HEK293 (cell line): ENCODE measurements around the gene ORC4.
A peak's percentile ranks its signal among the peaks of the same experiment; 100 is the strongest.
"Not testable (repeated sequence)": the region's sequence is repeated elsewhere in the genome, so short reads cannot be mapped to it uniquely, and the experiment has no call there.

ENCODE experiments used
- CTCF ChIA-PET: fragments of 350-600 bp; formaldehyde crosslinking; extraction: SDS; loops from one replicate; lab custom pipeline; 2021; ENCODE audit warnings: antibody characterized with exemption; lab: Yijun Ruan, JAX
- POLR2A ChIA-PET: fragments of 300-600 bp; formaldehyde crosslinking; extraction: SDS; loops from one replicate; lab custom pipeline; 2020; ENCODE audit warnings: antibody characterized with exemption, inconsistent platforms; lab: Yijun Ruan, JAX
- H3K27ac ChIP-seq: fragments of 200-500 bp; sonication (Bioruptor generic); 2 replicates; pipeline ENCODE4 v1.5.1; 2014; ENCODE audit warnings: low read depth, low read length, control low read depth, inconsistent platforms; ENCODE audit errors: extremely low read depth
- H3K36me3 ChIP-seq, 2 experiments: fragments of 200-500 bp in 1 of 2; sonication (Bioruptor generic) in 1 of 2; 1 replicate in 1 of 2; 2 replicates in 1 of 2; pipeline ENCODE4 v1.5.1; 2014 to 2017; ENCODE audit warnings: inconsistent platforms in 2 of 2, low read length in 2 of 2; ENCODE audit not compliant: control insufficient read depth in 2 of 2, insufficient read depth in 1 of 2
- H3K4me1 ChIP-seq: fragments of 200-500 bp; sonication (Bioruptor generic); 2 replicates; pipeline ENCODE4 v1.5.1; 2014; ENCODE audit warnings: mild to moderate bottlenecking, low read length, inconsistent platforms; ENCODE audit not compliant: control insufficient read depth, insufficient read depth
- H3K4me3 ChIP-seq: 2 replicates; pipeline ENCODE4 v1.5.1; 2011; ENCODE audit warnings: low read depth, mild to moderate bottlenecking, control low read depth, low read length, moderate library complexity
- H3K9me3 ChIP-seq: fragments of 200-500 bp; sonication (Bioruptor generic); 2 replicates; pipeline ENCODE4 v1.5.1; 2014; ENCODE audit warnings: low read depth, low read length, inconsistent platforms; ENCODE audit not compliant: control insufficient read depth, insufficient read depth
- OSR2 ChIP-seq: fragments of 450-650 bp; formaldehyde crosslinking; IDR thresholded peaks from 2 replicates; pipeline ENCODE4 v1.5.1; 2016; ENCODE audit warnings: missing biosample characterization, missing genetic modification characterization
- PRDM10 ChIP-seq: fragments of 450-650 bp; formaldehyde crosslinking; IDR thresholded peaks from 2 replicates; pipeline ENCODE4 v1.5.1; 2016; ENCODE audit warnings: missing biosample characterization, missing genetic modification characterization
- SETDB1 ChIP-seq: IDR thresholded peaks from one replicate; pipeline ENCODE4 v1.6.1; 2017; ENCODE audit warnings: mild to moderate bottlenecking, low read length, moderate library complexity, mixed read lengths; ENCODE audit not compliant: insufficient read length
- TCF7L2 ChIP-seq: IDR thresholded peaks from 2 replicates; pipeline ENCODE4 v1.6.1; 2011; ENCODE audit warnings: low read depth, mild to moderate bottlenecking, inconsistent platforms, low read length, moderate library complexity, borderline replicate concordance
- ZNF132 ChIP-seq: fragments of 450-650 bp; formaldehyde crosslinking; IDR thresholded peaks from 2 replicates; pipeline ENCODE4 v1.5.1; 2017; ENCODE audit warnings: missing biosample characterization, missing genetic modification characterization, borderline replicate concordance
- ZNF221 ChIP-seq: fragments of 450-650 bp; formaldehyde crosslinking; IDR thresholded peaks from 2 replicates; pipeline ENCODE4 v1.5.1; 2017; ENCODE audit warnings: missing biosample characterization, missing genetic modification characterization, borderline replicate concordance
- ZNF24 ChIP-seq: fragments of 450-650 bp; formaldehyde crosslinking; IDR thresholded peaks from 2 replicates; pipeline ENCODE4 v1.5.1; 2016; ENCODE audit warnings: missing biosample characterization, missing genetic modification characterization
- ZNF280C ChIP-seq: fragments of 450-650 bp; formaldehyde crosslinking; IDR thresholded peaks from 2 replicates; pipeline ENCODE4 v1.5.1; 2016; ENCODE audit warnings: missing biosample characterization, missing genetic modification characterization
- ZNF366 ChIP-seq: fragments of 450-650 bp; formaldehyde crosslinking; conservative IDR thresholded peaks from 2 replicates; pipeline ENCODE4 v1.5.1; 2016; ENCODE audit warnings: missing biosample characterization, missing genetic modification characterization
- ZNF549 ChIP-seq: fragments of 450-650 bp; IDR thresholded peaks from 2 replicates; pipeline ENCODE4 v1.5.1; 2018; ENCODE audit warnings: missing biosample characterization, missing genetic modification characterization, mild to moderate bottlenecking, inconsistent platforms, moderate library complexity
- ZNF555 ChIP-seq: fragments of 450-650 bp; formaldehyde crosslinking; conservative IDR thresholded peaks from 2 replicates; pipeline ENCODE4 v1.5.1; 2017; ENCODE audit warnings: missing biosample characterization, mild to moderate bottlenecking, missing genetic modification characterization, inconsistent platforms
- ZNF585B ChIP-seq: fragments of 450-650 bp; formaldehyde crosslinking; IDR thresholded peaks from 2 replicates; pipeline ENCODE4 v1.5.1; 2016; ENCODE audit warnings: missing biosample characterization, missing genetic modification characterization
- ZNF600 ChIP-seq: fragments of 450-650 bp; formaldehyde crosslinking; IDR thresholded peaks from 2 replicates; pipeline ENCODE4 v1.5.1; 2016; ENCODE audit warnings: missing biosample characterization, missing genetic modification characterization
- TF ChIP-seq, protein P1 (sequence below): fragments of 450-650 bp; formaldehyde crosslinking; IDR thresholded peaks from 2 replicates; pipeline ENCODE4 v1.5.1; 2016; ENCODE audit warnings: missing biosample characterization, missing genetic modification characterization, low read depth

ORC4 gene

DNA sequence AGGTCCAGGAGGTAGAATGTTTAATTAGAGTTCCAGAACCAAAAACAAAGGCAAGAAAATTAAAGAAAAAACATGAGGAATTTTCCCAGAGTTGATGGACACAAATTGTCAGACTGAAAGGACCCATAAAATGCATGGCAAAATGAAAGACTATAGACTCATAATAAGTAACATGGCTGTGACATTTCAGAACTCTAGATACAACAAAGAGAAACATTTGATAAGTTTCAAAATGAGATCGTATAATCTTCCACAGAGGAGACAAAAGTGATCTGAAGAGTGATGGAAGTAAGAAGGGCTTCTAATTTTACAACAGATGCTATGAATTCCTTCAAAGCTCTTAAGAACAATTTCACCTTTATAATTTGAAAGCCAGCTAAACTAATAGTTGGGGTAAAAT, 20.4 kb downstream of the ORC4 start:
- no peaks in the 10 kb centered on the region; the same call in 1 of the 2 replicates for H3K4me1 ChIP-seq
- no peak overlapping the region for H3K4me3 ChIP-seq
- H3K27ac ChIP-seq = no peak overlapping the region
- H3K36me3 ChIP-seq = peaks cover 0 to 10% of the 10 kb centered on the region in 2 experiments; a peak in 1 of 3 replicates
- no peaks in the 10 kb centered on the region for H3K9me3 ChIP-seq
- no peak for TF ChIP-seq ZNF366 (tag by site-specific recombination)
- TF ChIP-seq ZNF24 (tag by site-specific recombination) = no peak
- TF ChIP-seq PRDM10 (tag by site-specific recombination) = no peak
- TF ChIP-seq ZNF549 (tag by site-specific recombination) = no peak
- POLR2A ChIA-PET = no interaction called here
- CTCF ChIA-PET = no interaction called here

DNA sequence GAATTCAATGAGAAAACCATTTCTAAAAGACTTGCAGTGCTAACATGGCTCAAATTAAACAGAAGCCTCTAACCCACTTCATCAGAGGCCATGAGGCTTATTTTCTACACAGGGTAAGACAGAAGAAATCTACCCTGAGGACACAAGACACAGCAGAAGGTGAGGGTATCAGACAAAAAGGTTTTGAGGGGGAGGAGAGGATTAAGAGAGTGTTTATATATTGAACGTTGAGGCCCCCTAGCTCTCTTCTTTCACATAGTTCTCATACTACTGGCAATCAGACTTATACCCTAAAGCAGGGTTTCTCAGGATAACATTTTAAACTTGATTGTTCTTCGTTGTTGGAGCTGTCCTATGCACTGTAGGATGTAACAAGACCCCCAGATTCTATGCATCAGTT, 21.4 kb downstream of the ORC4 start:
- ChIA-PET CTCF (interaction anchor here (0.6 to 1.7 kb wide), 2 partner anchors 9 to 258 kb away, joined by 4 to 11 read pairs; no protein-coding TSS in a partner anchor), POLR2A (interaction anchor here (1.0 kb wide), 1 partner anchor 22 kb away, joined by 3 read pairs; the partner anchor contains the start of gene MBD5)
- Histone ChIP-seq H3K36me3 (peaks cover 0 to 12% of the 10 kb centered on the region in 2 experiments; a peak in 1 of 3 replicates), H3K9me3 (no peaks in the 10 kb centered on the region), H3K27ac (no peak overlapping the region), H3K4me3 (no peak overlapping the region), H3K4me1 (no peaks in the 10 kb centered on the region; the same call in 1 of the 2 replicates)
- TF ChIP-seq ZNF366 (tag by site-specific recombination) = no peak
- TF ChIP-seq ZNF585B = peak; percentile 23; the same call in 1 of the 2 replicates

- no peaks in the 10 kb centered on the region; the same call in 1 of the 2 replicates for H3K4me1 ChIP-seq
- POLR2A ChIA-PET = no interaction called here
- H3K9me3 ChIP-seq = no peaks in the 10 kb centered on the region
- TF ChIP-seq ZNF600 (tag by site-specific recombination) = peak; percentile 59; the same call in 1 of the 2 replicates
- no peak for TF ChIP-seq TCF7L2
- H3K36me3 ChIP-seq = peaks cover 0 to 12% of the 10 kb centered on the region in 2 experiments; a peak in 1 of 3 replicates
- no peak overlapping the region for H3K4me3 ChIP-seq
- CTCF ChIA-PET = interaction anchor here (1.7 kb wide), 1 partner anchor 8 kb away, joined by 11 read pairs; no protein-coding TSS in a partner anchor
- H3K27ac ChIP-seq = no peak overlapping the region
These were observed 22.3 kb downstream of the ORC4 start for GRCh38 chr2:147998203-147998602.

DNA sequence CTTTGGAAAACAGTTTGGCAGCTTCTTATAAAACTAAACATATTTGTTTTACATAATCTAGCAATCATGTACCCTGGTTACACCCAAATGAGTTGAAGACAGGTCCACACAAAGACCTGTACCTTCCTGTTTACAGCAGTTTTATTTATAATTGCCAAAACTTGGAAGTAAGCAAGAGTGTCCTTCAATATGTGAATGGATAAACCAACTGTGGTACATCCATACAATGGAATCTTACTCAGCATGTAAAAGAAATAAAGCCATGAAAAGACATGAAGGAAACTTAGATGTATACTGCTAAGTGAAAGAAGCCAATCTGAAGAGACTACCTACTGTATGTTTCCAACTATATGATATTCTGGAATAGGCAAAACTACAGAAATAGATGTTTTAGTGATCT, 23.7 kb downstream of the ORC4 start:
- POLR2A ChIA-PET = no interaction called here
- TF ChIP-seq ZNF600 (tag by site-specific recombination) (no peak), ZNF221 (tag by site-specific recombination) (no peak), ZNF280C (tag by site-specific recombination) (no peak), ZNF555 (tag by site-specific recombination) (no peak), OSR2 (tag by site-specific recombination) (no peak), ZNF132 (tag by site-specific recombination) (no peak), SETDB1 (peak; percentile 22)
- TF ChIP-seq, protein P1, sequence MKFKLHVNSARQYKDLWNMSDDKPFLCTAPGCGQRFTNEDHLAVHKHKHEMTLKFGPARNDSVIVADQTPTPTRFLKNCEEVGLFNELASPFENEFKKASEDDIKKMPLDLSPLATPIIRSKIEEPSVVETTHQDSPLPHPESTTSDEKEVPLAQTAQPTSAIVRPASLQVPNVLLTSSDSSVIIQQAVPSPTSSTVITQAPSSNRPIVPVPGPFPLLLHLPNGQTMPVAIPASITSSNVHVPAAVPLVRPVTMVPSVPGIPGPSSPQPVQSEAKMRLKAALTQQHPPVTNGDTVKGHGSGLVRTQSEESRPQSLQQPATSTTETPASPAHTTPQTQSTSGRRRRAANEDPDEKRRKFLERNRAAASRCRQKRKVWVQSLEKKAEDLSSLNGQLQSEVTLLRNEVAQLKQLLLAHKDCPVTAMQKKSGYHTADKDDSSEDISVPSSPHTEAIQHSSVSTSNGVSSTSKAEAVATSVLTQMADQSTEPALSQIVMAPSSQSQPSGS (tag by site-specific recombination) = no peak
- no peaks in the 10 kb centered on the region; the same call in 1 of the 2 replicates for H3K4me1 ChIP-seq
- peaks cover 0 to 12% of the 10 kb centered on the region in 2 experiments; a peak in 1 of 3 replicates for H3K36me3 ChIP-seq
- CTCF ChIA-PET = no interaction called here
- H3K4me3 ChIP-seq = no peak overlapping the region
- H3K27ac ChIP-seq = no peak overlapping the region
- H3K9me3 ChIP-seq = no peaks in the 10 kb centered on the region

GRCh38 chr2:147994965-147995364, 25.6 kb downstream of the ORC4 start:
- H3K4me3 ChIP-seq, CTCF ChIA-PET, H3K4me1 ChIP-seq, H3K27ac ChIP-seq, H3K9me3 ChIP-seq: not testable (repeated sequence)
- POLR2A ChIA-PET = interaction anchor here (0.6 kb wide), 1 partner anchor 25 kb away, joined by 3 read pairs; the partner anchor contains the start of genes MBD5 and ORC4
- peaks cover 0 to 12% of the 10 kb centered on the region in 2 experiments; a peak in 2 of 3 replicates for H3K36me3 ChIP-seq
